WI38 (cell line): ENCODE results near the gene SMAD3.

ENCODE experiments used
- H3K4me3 ChIP-seq: 2 replicates; pipeline ENCODE4 v1.5.1; 2011; ENCODE audit warnings: low read depth, mild to moderate bottlenecking, control low read depth, low read length
- TF ChIP-seq, protein P1 (sequence below): IDR thresholded peaks from 2 replicates; pipeline ENCODE4 v1.5.1; 2012; ENCODE audit warnings: low read depth, mild to moderate bottlenecking, control low read depth, low read length

SMAD3 gene

DNA sequence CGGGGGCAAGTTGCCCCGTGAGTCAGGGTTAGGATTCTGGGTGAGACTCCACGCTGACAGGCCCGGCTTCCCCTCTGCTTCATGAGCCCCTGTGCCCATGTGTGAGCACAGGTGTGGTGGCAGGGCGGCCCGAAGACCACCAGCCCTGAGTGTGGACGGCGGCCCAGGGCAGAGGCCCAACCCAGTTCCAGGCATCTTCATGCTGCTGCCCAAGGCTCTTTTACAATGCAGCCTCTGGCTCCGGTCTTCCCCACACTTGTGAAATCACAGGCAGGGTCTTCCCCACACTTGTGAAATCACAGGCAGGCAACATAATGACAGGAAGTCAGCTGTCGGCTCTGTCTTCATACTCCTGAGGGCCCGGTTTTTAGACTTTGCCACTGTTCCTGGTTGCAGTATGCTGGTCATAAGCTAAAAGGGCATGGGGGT lies 110.3 kb downstream of the SMAD3 start:
- TF ChIP-seq, protein P1, sequence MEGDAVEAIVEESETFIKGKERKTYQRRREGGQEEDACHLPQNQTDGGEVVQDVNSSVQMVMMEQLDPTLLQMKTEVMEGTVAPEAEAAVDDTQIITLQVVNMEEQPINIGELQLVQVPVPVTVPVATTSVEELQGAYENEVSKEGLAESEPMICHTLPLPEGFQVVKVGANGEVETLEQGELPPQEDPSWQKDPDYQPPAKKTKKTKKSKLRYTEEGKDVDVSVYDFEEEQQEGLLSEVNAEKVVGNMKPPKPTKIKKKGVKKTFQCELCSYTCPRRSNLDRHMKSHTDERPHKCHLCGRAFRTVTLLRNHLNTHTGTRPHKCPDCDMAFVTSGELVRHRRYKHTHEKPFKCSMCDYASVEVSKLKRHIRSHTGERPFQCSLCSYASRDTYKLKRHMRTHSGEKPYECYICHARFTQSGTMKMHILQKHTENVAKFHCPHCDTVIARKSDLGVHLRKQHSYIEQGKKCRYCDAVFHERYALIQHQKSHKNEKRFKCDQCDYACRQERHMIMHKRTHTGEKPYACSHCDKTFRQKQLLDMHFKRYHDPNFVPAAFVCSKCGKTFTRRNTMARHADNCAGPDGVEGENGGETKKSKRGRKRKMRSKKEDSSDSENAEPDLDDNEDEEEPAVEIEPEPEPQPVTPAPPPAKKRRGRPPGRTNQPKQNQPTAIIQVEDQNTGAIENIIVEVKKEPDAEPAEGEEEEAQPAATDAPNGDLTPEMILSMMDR, result no peak
- H3K4me3 ChIP-seq, result no peak overlapping the region

DNA sequence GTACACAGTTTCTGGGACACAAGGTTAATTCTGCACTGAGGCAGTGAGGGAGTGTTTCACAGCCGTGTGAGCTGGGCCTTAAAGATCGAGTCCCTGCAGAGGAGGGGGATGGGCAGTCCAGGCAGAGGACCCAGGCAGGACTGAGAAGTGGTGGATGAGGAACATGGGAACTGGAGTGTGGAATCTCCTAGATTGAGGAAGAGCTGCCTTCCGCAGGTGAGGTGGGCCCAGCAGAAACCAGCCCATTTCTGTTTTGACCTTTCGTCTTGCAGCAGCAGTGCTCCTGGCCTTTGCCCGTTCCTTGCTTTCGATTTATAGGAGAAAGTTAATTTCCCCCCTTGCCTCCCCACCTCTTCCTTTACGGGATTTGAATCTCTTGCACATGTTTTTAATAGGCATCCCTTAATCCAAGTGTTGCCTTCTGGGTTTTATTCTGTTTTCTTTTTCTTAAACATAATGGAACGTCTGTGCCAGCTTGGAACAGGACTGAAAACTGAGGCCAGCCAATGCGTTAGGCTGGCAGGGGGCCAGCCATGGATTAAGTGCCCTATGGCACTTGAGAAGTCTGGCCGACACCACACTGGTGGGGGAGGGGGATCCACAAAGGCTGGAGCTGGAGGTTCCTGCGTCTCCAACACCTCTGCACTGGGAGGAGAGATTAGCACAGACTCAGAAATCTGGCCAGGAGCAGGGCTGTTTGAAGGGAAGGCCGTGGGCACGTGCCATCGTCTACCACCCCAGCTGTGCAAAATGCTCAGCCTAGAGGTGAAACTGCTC lies 111.0 kb downstream of the SMAD3 start:
- no peak overlapping the region for H3K4me3 ChIP-seq

DNA sequence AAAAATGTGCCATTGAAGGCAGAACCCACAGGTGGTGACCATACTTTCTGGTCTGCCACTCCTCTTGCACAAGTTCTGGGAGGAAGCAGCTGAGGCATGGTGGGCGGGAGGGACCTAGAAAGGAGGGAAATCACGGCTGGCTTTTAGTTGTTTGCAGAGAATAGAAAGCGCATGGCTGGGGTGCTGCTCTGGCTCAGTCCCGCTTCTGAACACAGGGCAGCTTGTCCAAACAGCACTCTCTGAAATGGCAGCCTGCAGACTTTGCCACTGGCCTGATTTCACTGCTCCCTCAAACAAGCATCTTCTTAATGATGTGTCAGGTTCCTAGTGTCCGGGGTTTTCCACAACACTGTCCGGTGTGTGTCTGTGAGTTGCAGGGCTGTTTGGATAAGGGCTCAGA lies 112.3 kb downstream of the SMAD3 start:
- TF ChIP-seq, protein P1, result no peak
- no peak overlapping the region for H3K4me3 ChIP-seq

More for the DNA sequence above, 111.0 kb downstream of the SMAD3 start:
- TF ChIP-seq, protein P1, result no peak

DNA sequence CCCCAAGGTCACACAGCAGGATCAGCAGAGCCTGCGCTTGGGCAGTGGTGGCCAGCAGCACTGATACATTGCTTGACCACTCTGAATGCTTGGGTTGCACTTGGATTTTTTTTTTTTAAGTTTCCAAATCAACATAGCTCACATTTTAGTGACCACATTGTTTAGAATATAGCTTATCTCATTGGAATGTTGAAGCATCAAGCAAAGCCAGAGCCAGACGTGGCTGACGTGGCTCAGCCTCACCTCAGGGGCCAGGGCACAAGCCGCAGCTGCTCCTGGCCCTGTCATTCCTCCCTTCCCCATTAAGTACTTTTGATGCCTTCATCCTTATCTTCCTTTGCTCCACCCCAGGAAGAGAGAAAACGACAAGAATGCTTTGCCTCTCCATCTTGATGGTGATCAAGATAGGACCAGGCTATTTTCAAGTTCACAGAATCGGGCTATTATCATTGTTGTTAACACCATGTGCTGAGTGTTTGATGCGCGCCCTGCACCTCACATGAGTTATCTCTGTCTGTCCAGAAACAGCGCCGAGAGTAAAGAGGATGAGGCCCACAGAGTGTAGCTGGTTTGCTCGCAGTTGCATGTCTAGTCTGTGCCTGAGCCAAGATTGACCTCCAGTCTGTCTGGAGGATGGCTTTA lies 113.3 kb downstream of the SMAD3 start:
- TF ChIP-seq, protein P1, result no peak
- H3K4me3 ChIP-seq, result no peak overlapping the region

DNA sequence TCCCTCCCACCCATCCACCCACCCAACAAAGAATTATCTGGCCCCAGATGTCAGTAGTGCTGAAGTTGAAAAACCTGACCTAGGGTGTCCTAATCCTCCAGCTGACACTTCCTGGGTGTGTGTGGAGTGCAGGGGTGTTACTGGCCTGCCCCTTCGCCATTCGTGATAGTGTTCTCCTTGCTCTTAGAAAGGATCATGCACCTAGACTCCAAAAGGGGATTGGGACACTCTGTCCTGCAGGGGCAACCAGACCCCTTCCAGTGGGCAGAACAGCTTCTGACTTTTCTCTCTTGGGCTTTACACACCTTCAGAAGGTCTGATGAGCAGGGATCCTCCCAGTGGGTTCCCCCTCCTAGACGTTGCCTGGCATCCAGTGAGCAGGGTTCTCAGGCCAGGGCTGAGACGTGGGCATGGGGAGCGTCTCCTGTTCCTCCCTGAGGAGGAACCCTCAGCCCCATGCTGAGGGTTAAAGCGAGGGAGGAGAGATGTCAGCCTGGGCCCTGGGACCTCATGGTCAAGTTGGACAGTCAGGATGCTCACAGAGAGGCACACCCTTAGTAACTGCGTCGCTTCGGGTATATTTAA lies 114.1 kb downstream of the SMAD3 start:
- TF ChIP-seq, protein P1, result no peak
- no peak overlapping the region for H3K4me3 ChIP-seq

DNA sequence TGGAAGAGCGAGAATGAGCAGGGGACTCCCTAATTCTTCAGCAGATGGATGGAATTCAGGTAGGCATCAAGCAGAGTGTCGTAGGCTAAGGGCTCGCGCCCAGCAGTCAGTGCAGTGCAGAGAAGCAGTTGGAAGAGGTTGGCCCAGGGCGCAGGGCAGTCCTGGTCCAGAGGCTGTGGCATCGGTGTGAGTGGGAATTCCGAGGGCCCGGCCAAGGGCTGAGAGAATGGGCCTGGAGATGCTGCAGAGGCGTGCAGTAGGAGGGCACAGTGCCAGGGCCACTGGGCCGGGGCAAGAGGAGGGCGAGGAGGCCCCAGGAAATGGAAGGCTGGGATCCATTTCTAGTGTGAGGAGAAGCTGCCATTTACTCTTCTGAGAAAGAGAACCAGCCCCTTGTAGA lies 114.6 kb downstream of the SMAD3 start:
- H3K4me3 ChIP-seq, result no peak overlapping the region
- TF ChIP-seq, protein P1, result no peak
